GM12878 (cell line): ENCODE measurements around the gene TGFBR1. TPM values are rescaled to one million over a fixed set of nuclear protein-coding genes. Genes with fewer than 3 reads are reported as not detected.

Experiments
- ATAC-seq: fragments of 200-7000 bp; cut with Tn5 transposase; 3 replicates; pipeline ENCODE4 v1.9.1; 2020; ENCODE audit warnings: mild to moderate bottlenecking, moderate library complexity
- BruUV-seq: library from RNA; stranded (reverse); fragments of 400-500 nt; replicated peaks from 2 replicates; lab custom pipeline; 2021; lab: Mats Ljungman, UMichigan
- CTCF ChIA-PET: fragments of 300-600 bp; sonication (Branson Sonifier 250); formaldehyde crosslinking; extraction: SDS; loops from one replicate; lab custom pipeline; 2021; ENCODE audit warnings: inconsistent platforms; lab: Yijun Ruan, JAX
- POLR2A ChIA-PET: fragments of 350-600 bp; formaldehyde crosslinking; extraction: SDS; loops from one replicate; lab custom pipeline; 2021; ENCODE audit warnings: inconsistent platforms; lab: Charles Lee
- RAD21 ChIA-PET: fragments of 300-600 bp; sonication (Branson Sonifier 250); formaldehyde crosslinking; loops from one replicate; lab custom pipeline; 2023; ENCODE audit warnings: antibody characterized with exemption; ENCODE audit not compliant: unreplicated experiment; lab: Charles Lee
- SMC1A ChIA-PET: fragments of 300-600 bp; sonication (Branson Sonifier 250); formaldehyde crosslinking; loops from one replicate; lab custom pipeline; 2023; ENCODE audit not compliant: unreplicated experiment, uncharacterized antibody; lab: Charles Lee
- DNase-seq: peaks from one replicate; pipeline ENCODE4 v3.0.0-alpha.2; 2011; ENCODE audit warnings: low read depth, low spot score
- FAIRE-seq: peaks from 3 replicates; lab custom pipeline; 2011; peaks lifted over from hg19 to GRCh38; lab: Jason Lieb, UNC
- H2AFZ ChIP-seq: 2 replicates; pipeline ENCODE4 v1.6.0; 2011; ENCODE audit warnings: low read depth, low read length, control low read depth; ENCODE audit not compliant: control insufficient read depth
- H3K27ac ChIP-seq: 2 replicates; pipeline ENCODE4 v1.5.1; 2011; ENCODE audit warnings: control low read depth; ENCODE audit not compliant: control insufficient read depth, insufficient read depth
- H3K27me3 ChIP-seq, 2 experiments: replicated peaks in 1 of 2; 2 replicates each; pipeline versions ENCODE4 v1.6.0 to v1.6.1; 2011; ENCODE audit warnings: low read length in 1 of 2; ENCODE audit not compliant: control insufficient read depth in 2 of 2, insufficient read depth in 2 of 2
- H3K36me3 ChIP-seq, 2 experiments: 2 replicates each; pipeline ENCODE4 v1.5.1; 2011; ENCODE audit warnings: low read length in 1 of 2; ENCODE audit not compliant: control insufficient read depth in 2 of 2, insufficient read depth in 2 of 2
- H3K4me1 ChIP-seq: 2 replicates; pipeline ENCODE4 v1.6.1; 2011; ENCODE audit warnings: mild to moderate bottlenecking, low read length, moderate library complexity, mixed read lengths; ENCODE audit not compliant: control insufficient read depth, insufficient read depth
- H3K4me2 ChIP-seq: 2 replicates; pipeline ENCODE4 v1.6.0; 2011; ENCODE audit warnings: control low read depth; ENCODE audit not compliant: control insufficient read depth, insufficient read depth
- H3K4me3 ChIP-seq: fragments of 200-600 bp; sonication (generic); 2 replicates; pipeline ENCODE4 v1.5.1; 2016
- H3K79me2 ChIP-seq: 2 replicates; pipeline ENCODE4 v1.6.0; 2011; ENCODE audit warnings: low read length; ENCODE audit not compliant: control insufficient read depth, insufficient read depth
- H3K9ac ChIP-seq: 2 replicates; pipeline ENCODE4 v1.8.0; 2011; ENCODE audit warnings: low read length, control low read depth, mixed read lengths; ENCODE audit not compliant: control insufficient read depth, insufficient read depth
- H3K9me3 ChIP-seq: replicated peaks from 3 replicates; pipeline ENCODE4 v1.5.1; 2011; ENCODE audit warnings: mild to moderate bottlenecking, low read length; ENCODE audit not compliant: control insufficient read depth, insufficient read depth
- H4K20me1 ChIP-seq: 2 replicates; pipeline ENCODE4 v1.6.0; 2011; ENCODE audit not compliant: control insufficient read depth, insufficient read depth
- BHLHE40 ChIP-seq, 2 experiments: fragments of 450-650 bp in 1 of 2; IDR thresholded peaks; 2 replicates each; pipeline ENCODE4 v1.6.1; 2011 to 2017; ENCODE audit warnings: low read depth in 2 of 2, borderline replicate concordance in 1 of 2, improper control_type of control experiment in 1 of 2, low read length in 1 of 2, mild to moderate bottlenecking in 1 of 2
- FOXM1 ChIP-seq: IDR thresholded peaks from 2 replicates; pipeline ENCODE4 v1.6.1; 2012; ENCODE audit warnings: low read depth, mild to moderate bottlenecking, inconsistent platforms, low read length, moderate library complexity
- MEF2B ChIP-seq: fragments of 450-650 bp; IDR thresholded peaks from 2 replicates; pipeline ENCODE4 v1.6.1; 2018; ENCODE audit warnings: mild to moderate bottlenecking, moderate library complexity; ENCODE audit not compliant: partially characterized antibody, poor library complexity, severe bottlenecking
- NR2F1 ChIP-seq: fragments of 450-650 bp; conservative IDR thresholded peaks from 2 replicates; pipeline ENCODE4 v1.6.1; 2017; ENCODE audit warnings: mild to moderate bottlenecking
- SREBF2 ChIP-seq: IDR thresholded peaks from 2 replicates; pipeline ENCODE4 v1.6.1; 2012; ENCODE audit warnings: mild to moderate bottlenecking, low read length
- SRF ChIP-seq, 2 experiments: IDR thresholded peaks; 2 replicates each; pipeline ENCODE4 v1.6.1; 2011; ENCODE audit warnings: low read depth in 2 of 2, low read length in 2 of 2, mild to moderate bottlenecking in 1 of 2, moderate library complexity in 1 of 2
- STAT3 ChIP-seq: IDR thresholded peaks from 2 replicates; pipeline ENCODE4 v1.6.1; 2011; ENCODE audit warnings: low read depth, low read length, improper control_type of control experiment
- SUZ12 ChIP-seq: fragments of 200-600 bp; sonication (generic); IDR thresholded peaks from one replicate; pipeline ENCODE4 v1.6.1; 2018; ENCODE audit warnings: antibody characterized with exemption, mild to moderate bottlenecking; ENCODE audit not compliant: unreplicated experiment
- WGBS: methylation state at CpG from one replicate; pipeline ENCODE4 v1.1.6; 2016; ENCODE audit warnings: low lambda C conversion rate; ENCODE audit not compliant: insufficient replicate concordance, insufficient coverage; ENCODE audit errors: missing lambda C conversion rate; 5-methylcytosine and 5-hydroxymethylcytosine counted together
- in situ Hi-C: fragments of 300-500 bp; cut with MboI; formaldehyde crosslinking; loops from 9 replicates; pipeline ENCODE4 v1.14.3; 2018; ENCODE audit warnings: mixed read lengths
- intact Hi-C: fragments of 100-400 bp; cut with micrococcal nuclease; formaldehyde crosslinking; loops from one replicate; pipeline ENCODE4 v1.14.2; 2022; ENCODE audit not compliant: unreplicated experiment
- polyA plus RNA-seq, 11 experiments: library from polyadenylated mRNA; depleted of rRNA in 4 of 11; unstranded in 6 of 11; stranded (reverse) in 5 of 11; fragments of >200 nt; fragmentation: Nextera tagmentation in 4 of 11; fragmentation: Illumina TruSeq in 1 of 11; extraction: Ambion mirVana in 4 of 11; extraction: Trizol in 1 of 11; gene quantifications; 1 replicate in 1 of 11; 2 replicates in 10 of 11; pipeline versions ENCODE4 v1.2.1 to v1.2.3, GENCODE V29; 2011 to 2016; ENCODE audit warnings: inconsistent platforms in 2 of 11, missing spikeins in 2 of 11, low read depth in 1 of 11
- total RNA-seq, 4 experiments: library from RNA; depleted of rRNA in 3 of 4; stranded (reverse); fragments of >200 nt in 3 of 4; fragmentation: Illumina TruSeq in 1 of 4; extraction: Trizol in 1 of 4; gene quantifications; 2 replicates each; pipeline versions ENCODE4 v1.2.1 to v1.2.3, GENCODE V29; 2013 to 2021
- TF ChIP-seq, protein P1 (sequence below): fragments of 150-350 bp; IDR thresholded peaks from 2 replicates; pipeline ENCODE4 v1.6.1; 2014; ENCODE audit warnings: mild to moderate bottlenecking, low read depth, low read length
- TF ChIP-seq, protein P2 (sequence below): fragments of 150-350 bp; IDR thresholded peaks from 2 replicates; pipeline ENCODE4 v1.6.1; 2016; ENCODE audit warnings: low read depth, low read length
- TF ChIP-seq, protein P3 (sequence below): IDR thresholded peaks from 2 replicates; pipeline ENCODE4 v1.6.1; 2011; ENCODE audit warnings: borderline replicate concordance, low read depth, mild to moderate bottlenecking, moderate library complexity, mixed read lengths, low read length; ENCODE audit not compliant: insufficient read depth; ENCODE audit errors: extremely low read length

Gene TGFBR1
- total and polyA plus RNA-seq, 10 of the 15 experiments (the other 5 are each of a cell fraction or from before 2014, with no cell fraction given) = 2.9 to 27.2 (median 16.6) TPM

DNA sequence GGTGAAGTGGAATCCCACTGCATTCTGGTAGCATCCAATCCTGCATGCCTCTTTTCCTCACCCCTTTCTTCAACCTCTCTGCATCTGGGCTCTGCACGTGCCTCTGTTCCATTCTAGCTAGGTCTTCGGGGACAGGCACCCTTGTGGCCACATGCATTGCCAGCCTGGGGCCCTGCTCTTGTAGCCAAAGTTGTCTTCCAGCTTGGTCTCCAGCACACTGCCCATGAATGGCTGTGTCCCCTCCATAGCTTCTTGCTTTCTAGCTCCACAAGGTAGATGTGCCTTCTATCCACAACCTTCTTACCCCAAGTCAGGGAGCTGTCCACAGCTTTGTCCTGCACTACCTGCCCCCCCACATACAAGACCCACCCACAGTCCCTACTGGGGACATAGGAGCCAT lies 84.3 kb downstream of the TGFBR1 start (continued):
- TF ChIP-seq, protein P1, sequence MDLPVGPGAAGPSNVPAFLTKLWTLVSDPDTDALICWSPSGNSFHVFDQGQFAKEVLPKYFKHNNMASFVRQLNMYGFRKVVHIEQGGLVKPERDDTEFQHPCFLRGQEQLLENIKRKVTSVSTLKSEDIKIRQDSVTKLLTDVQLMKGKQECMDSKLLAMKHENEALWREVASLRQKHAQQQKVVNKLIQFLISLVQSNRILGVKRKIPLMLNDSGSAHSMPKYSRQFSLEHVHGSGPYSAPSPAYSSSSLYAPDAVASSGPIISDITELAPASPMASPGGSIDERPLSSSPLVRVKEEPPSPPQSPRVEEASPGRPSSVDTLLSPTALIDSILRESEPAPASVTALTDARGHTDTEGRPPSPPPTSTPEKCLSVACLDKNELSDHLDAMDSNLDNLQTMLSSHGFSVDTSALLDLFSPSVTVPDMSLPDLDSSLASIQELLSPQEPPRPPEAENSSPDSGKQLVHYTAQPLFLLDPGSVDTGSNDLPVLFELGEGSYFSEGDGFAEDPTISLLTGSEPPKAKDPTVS = no peak
- TF ChIP-seq SREBF2 = no peak

DNA sequence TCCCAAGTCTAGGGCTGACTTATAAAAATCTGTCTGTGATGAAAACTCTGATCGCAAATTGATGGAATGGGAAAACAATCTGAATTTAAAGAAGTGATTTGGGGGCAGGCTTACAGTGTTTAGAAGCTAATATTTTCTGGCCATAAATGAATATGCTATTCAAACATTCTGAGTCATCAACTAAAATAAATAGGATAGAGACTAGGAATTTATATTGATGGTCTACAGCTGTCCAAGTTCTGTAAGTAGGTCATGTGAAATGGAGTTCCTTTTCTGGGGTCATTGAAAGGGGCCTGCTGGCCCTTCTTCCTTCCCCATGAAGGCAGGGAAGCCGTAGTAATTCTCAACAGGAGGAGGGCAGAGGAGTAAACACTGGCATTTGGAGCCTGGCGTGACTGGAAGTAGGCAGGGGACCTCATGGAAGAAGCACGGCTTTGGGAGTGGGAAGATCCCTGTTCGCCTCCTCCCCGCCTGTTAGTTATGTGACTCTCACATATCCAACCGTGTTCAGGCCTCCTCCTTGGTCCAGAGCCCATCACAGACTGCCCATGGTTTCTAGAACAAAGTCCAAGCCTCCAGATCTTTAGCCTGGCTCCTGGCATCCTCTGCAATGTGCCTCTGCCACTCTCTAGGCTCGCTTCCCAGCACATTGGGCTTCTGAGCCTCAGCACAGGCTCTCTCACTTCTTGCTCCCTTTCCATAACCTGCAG lies 85.1 kb downstream of the TGFBR1 start:
- peaks cover 20% of the 10 kb centered on the region for H3K4me1 ChIP-seq
- no peaks in the 10 kb centered on the region; the same call in 2 of the 3 replicates for H3K9me3 ChIP-seq
- SMC1A ChIA-PET = interaction anchor here (1.6 to 12.4 kb wide), 4 partner anchors 9 to 87 kb away, joined by 3 to 189 read pairs (median 109); partner anchors contain the start of genes ALG2 and SEC61B
- POLR2A ChIA-PET = interaction anchor here (0.7 to 4.1 kb wide), 2 partner anchors 32 kb away, joined by 3 to 31 read pairs; partner anchors contain the start of genes ALG2 and SEC61B
- H3K4me3 ChIP-seq = no peak overlapping the region
- no peaks in the 10 kb centered on the region for H3K36me3 ChIP-seq
- H4K20me1 ChIP-seq = no peaks in the 10 kb centered on the region
- ATAC-seq (no peak), DNase-seq (no peak), FAIRE-seq (no peak)
- in situ Hi-C loops = loop anchor here (10.0 kb wide), 2 partner anchors 1035 to 1135 kb away; no protein-coding TSS in a partner anchor
- H3K79me2 ChIP-seq = no peaks in the 10 kb centered on the region
- H3K27me3 ChIP-seq = no peaks in the 10 kb centered on the region
- no TSS peak for BruUV-seq
- no peak overlapping the region for H3K9ac ChIP-seq
- no peak overlapping the region for H3K27ac ChIP-seq
- intact Hi-C loops = loop anchor here (10.0 kb wide), 4 partner anchors 175 to 1245 kb away; partner anchors contain the start of genes ERP44 and INVS
- RAD21 ChIA-PET = interaction anchor here (1.0 to 8.9 kb wide), 3 partner anchors 8 to 43 kb away, joined by 3 to 121 read pairs (median 80); partner anchors contain the start of genes ALG2 and SEC61B
- CTCF ChIA-PET = interaction anchor here (0.7 to 9.2 kb wide), 7 partner anchors 13 to 76 kb away, joined by 3 to 131 read pairs (median 5); no protein-coding TSS in a partner anchor
- 68% methylated on average over 8 of the region's 8 CpGs for WGBS
- no peak overlapping the region for H3K4me2 ChIP-seq
- H2AFZ ChIP-seq = no peak overlapping the region
- TF ChIP-seq SRF (IDR thresholded peaks at IDR 0.05; ENCODE audit: low read depth in 2 of 2, low read length in 2 of 2) (no peak), BHLHE40 (IDR thresholded peaks at IDR 0.05; ENCODE audit: borderline replicate concordance in 1 of 2, low read depth in 2 of 2, low read length in 1 of 2) (no peak), MEF2B (no peak), FOXM1 (no peak), SUZ12 (no peak), STAT3 (no peak), NR2F1 (no peak)
- TF ChIP-seq, protein P2, sequence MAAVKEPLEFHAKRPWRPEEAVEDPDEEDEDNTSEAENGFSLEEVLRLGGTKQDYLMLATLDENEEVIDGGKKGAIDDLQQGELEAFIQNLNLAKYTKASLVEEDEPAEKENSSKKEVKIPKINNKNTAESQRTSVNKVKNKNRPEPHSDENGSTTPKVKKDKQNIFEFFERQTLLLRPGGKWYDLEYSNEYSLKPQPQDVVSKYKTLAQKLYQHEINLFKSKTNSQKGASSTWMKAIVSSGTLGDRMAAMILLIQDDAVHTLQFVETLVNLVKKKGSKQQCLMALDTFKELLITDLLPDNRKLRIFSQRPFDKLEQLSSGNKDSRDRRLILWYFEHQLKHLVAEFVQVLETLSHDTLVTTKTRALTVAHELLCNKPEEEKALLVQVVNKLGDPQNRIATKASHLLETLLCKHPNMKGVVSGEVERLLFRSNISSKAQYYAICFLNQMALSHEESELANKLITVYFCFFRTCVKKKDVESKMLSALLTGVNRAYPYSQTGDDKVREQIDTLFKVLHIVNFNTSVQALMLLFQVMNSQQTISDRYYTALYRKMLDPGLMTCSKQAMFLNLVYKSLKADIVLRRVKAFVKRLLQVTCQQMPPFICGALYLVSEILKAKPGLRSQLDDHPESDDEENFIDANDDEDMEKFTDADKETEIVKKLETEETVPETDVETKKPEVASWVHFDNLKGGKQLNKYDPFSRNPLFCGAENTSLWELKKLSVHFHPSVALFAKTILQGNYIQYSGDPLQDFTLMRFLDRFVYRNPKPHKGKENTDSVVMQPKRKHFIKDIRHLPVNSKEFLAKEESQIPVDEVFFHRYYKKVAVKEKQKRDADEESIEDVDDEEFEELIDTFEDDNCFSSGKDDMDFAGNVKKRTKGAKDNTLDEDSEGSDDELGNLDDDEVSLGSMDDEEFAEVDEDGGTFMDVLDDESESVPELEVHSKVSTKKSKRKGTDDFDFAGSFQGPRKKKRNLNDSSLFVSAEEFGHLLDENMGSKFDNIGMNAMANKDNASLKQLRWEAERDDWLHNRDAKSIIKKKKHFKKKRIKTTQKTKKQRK = no peak
- TF ChIP-seq, protein P3, sequence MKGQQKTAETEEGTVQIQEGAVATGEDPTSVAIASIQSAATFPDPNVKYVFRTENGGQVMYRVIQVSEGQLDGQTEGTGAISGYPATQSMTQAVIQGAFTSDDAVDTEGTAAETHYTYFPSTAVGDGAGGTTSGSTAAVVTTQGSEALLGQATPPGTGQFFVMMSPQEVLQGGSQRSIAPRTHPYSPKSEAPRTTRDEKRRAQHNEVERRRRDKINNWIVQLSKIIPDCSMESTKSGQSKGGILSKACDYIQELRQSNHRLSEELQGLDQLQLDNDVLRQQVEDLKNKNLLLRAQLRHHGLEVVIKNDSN = no peak
